Thyroid gland (tissue), 4 donors: ENCODE measurements around the gene PLXDC2.

Experiments used
- POLR2A ChIP-seq, 2 donors: fragments of 450-650 bp; IDR thresholded peaks; one replicate each; pipeline ENCODE4 v1.6.1; 2017; ENCODE audit warnings: antibody characterized with exemption in 2 of 2, mild to moderate bottlenecking in 2 of 2, moderate library complexity in 1 of 2
- TF ChIP-seq, protein P1 (sequence below), 6 experiments: fragments of 200-600 bp in 3 of 6; fragments of 450-650 bp in 3 of 6; sonication (generic) in 3 of 6; IDR thresholded peaks; one replicate each; pipeline ENCODE4 v1.5.1; 2016 to 2019; ENCODE audit warnings: antibody characterized with exemption in 6 of 6, mild to moderate bottlenecking in 2 of 6, inconsistent platforms in 1 of 6, moderate library complexity in 1 of 6

GRCh38 chr10:19974554-19974953, 158.3 kb downstream of the PLXDC2 start:
- TF ChIP-seq, protein P1, sequence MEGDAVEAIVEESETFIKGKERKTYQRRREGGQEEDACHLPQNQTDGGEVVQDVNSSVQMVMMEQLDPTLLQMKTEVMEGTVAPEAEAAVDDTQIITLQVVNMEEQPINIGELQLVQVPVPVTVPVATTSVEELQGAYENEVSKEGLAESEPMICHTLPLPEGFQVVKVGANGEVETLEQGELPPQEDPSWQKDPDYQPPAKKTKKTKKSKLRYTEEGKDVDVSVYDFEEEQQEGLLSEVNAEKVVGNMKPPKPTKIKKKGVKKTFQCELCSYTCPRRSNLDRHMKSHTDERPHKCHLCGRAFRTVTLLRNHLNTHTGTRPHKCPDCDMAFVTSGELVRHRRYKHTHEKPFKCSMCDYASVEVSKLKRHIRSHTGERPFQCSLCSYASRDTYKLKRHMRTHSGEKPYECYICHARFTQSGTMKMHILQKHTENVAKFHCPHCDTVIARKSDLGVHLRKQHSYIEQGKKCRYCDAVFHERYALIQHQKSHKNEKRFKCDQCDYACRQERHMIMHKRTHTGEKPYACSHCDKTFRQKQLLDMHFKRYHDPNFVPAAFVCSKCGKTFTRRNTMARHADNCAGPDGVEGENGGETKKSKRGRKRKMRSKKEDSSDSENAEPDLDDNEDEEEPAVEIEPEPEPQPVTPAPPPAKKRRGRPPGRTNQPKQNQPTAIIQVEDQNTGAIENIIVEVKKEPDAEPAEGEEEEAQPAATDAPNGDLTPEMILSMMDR (IDR thresholded peaks at IDR 0.05): no peak
- no peak for TF ChIP-seq POLR2A (IDR thresholded peaks at IDR 0.05)
